Sigmoid colon (tissue), 4 donors: Measurements from ENCODE around the gene CIZ1.

Source experiments
- EP300 ChIP-seq, 4 donors: sonication (generic); formaldehyde crosslinking; IDR thresholded peaks; one replicate each; pipeline ENCODE4 v1.6.1; 2017; ENCODE audit warnings: antibody characterized with exemption in 4 of 4
- POLR2A ChIP-seq, 2 donors: fragments of 450-650 bp; IDR thresholded peaks; one replicate each; pipeline ENCODE4 v1.6.1; 2016; ENCODE audit warnings: antibody characterized with exemption in 2 of 2, mild to moderate bottlenecking in 2 of 2, moderate library complexity in 2 of 2
- POLR2AphosphoS5 ChIP-seq, 4 donors: sonication (generic); formaldehyde crosslinking; IDR thresholded peaks; one replicate each; pipeline ENCODE4 v1.6.1; 2017; ENCODE audit warnings: antibody characterized with exemption in 4 of 4
- TF ChIP-seq, protein P1 (sequence below), 4 experiments: fragments of 450-650 bp in 3 of 4; fragments of 200-600 bp in 1 of 4; IDR thresholded peaks; one replicate each; pipeline ENCODE4 v1.5.1; 2016 to 2019; ENCODE audit warnings: antibody characterized with exemption in 4 of 4, mild to moderate bottlenecking in 3 of 4, moderate library complexity in 2 of 4

DNA sequence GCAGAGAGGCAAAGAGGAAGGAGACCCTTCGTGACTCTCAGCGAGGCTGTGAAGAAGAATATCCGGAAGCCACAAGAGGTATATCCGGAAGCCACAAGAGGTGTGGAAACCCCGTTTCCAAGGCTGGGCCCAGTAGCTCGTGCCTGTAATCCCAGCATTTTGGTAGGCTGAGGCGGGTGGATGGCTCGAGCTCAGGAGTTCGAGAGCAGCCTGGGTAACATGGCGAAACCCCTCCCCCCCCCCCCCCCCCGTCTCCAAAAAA is 31.9 kb downstream of the CIZ1 start:
- TF ChIP-seq, protein P1, sequence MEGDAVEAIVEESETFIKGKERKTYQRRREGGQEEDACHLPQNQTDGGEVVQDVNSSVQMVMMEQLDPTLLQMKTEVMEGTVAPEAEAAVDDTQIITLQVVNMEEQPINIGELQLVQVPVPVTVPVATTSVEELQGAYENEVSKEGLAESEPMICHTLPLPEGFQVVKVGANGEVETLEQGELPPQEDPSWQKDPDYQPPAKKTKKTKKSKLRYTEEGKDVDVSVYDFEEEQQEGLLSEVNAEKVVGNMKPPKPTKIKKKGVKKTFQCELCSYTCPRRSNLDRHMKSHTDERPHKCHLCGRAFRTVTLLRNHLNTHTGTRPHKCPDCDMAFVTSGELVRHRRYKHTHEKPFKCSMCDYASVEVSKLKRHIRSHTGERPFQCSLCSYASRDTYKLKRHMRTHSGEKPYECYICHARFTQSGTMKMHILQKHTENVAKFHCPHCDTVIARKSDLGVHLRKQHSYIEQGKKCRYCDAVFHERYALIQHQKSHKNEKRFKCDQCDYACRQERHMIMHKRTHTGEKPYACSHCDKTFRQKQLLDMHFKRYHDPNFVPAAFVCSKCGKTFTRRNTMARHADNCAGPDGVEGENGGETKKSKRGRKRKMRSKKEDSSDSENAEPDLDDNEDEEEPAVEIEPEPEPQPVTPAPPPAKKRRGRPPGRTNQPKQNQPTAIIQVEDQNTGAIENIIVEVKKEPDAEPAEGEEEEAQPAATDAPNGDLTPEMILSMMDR (IDR thresholded peaks at IDR 0.05), result no peak
- TF ChIP-seq EP300 (IDR thresholded peaks at IDR 0.05) (no peak), POLR2AphosphoS5 (IDR thresholded peaks at IDR 0.05) (no peak), POLR2A (IDR thresholded peaks at IDR 0.05) (no peak)
